Vagina (tissue), 2 donors: ENCODE results near the gene GLB1L2.

Experiments
- CTCF ChIP-seq, 3 experiments: fragments of 450-650 bp in 2 of 3; fragments of 200-600 bp in 1 of 3; sonication (generic) in 1 of 3; IDR thresholded peaks; one replicate each; pipeline ENCODE4 v1.5.1; 2017 to 2019; ENCODE audit warnings: antibody characterized with exemption in 3 of 3, mild to moderate bottlenecking in 2 of 3, moderate library complexity in 2 of 3
- POLR2A ChIP-seq, 2 donors: fragments of 450-650 bp; IDR thresholded peaks; one replicate each; pipeline ENCODE4 v1.6.1; 2017; ENCODE audit warnings: antibody characterized with exemption in 2 of 2, mild to moderate bottlenecking in 2 of 2, moderate library complexity in 2 of 2
- POLR2AphosphoS5 ChIP-seq, 2 donors: sonication (generic); formaldehyde crosslinking; IDR thresholded peaks; one replicate each; pipeline ENCODE4 v1.9.0; 2017; ENCODE audit warnings: antibody characterized with exemption in 2 of 2, mild to moderate bottlenecking in 2 of 2, low read depth in 1 of 2; ENCODE audit not compliant: insufficient read depth in 1 of 2

- TF ChIP-seq CTCF (IDR thresholded peaks at IDR 0.05) (no peak), POLR2A (IDR thresholded peaks at IDR 0.05) (no peak), POLR2AphosphoS5 (IDR thresholded peaks at IDR 0.05; ENCODE audit: insufficient read depth in 1 of 2, low read depth in 1 of 2) (no peak)
These were observed 59.9 kb downstream of the GLB1L2 start for GRCh38 chr11:134391656-134392055.
